ENCODE measurements around the gene GPC1.

- TF ChIP-seq CTCF (IDR thresholded peaks at IDR 0.05; ENCODE audit: low read length) (no peak), EZH2 (IDR thresholded peaks at IDR 0.05; ENCODE audit: borderline replicate concordance, low read length) (no peak)
These were observed 11.9 kb downstream of the GPC1 start for GRCh38 chr2:240447331-240447730.
